ENCODE data around the gene BCOR. TPM values are rescaled to one million over a fixed set of nuclear protein-coding genes. Genes with fewer than 3 reads are reported as not detected.

BCOR gene
- total and polyA plus RNA-seq, 2 of the 13 experiments (the other 11 are each of a cell fraction or from before 2014, with no cell fraction given) = 14.3 to 15.2 TPM

DNA sequence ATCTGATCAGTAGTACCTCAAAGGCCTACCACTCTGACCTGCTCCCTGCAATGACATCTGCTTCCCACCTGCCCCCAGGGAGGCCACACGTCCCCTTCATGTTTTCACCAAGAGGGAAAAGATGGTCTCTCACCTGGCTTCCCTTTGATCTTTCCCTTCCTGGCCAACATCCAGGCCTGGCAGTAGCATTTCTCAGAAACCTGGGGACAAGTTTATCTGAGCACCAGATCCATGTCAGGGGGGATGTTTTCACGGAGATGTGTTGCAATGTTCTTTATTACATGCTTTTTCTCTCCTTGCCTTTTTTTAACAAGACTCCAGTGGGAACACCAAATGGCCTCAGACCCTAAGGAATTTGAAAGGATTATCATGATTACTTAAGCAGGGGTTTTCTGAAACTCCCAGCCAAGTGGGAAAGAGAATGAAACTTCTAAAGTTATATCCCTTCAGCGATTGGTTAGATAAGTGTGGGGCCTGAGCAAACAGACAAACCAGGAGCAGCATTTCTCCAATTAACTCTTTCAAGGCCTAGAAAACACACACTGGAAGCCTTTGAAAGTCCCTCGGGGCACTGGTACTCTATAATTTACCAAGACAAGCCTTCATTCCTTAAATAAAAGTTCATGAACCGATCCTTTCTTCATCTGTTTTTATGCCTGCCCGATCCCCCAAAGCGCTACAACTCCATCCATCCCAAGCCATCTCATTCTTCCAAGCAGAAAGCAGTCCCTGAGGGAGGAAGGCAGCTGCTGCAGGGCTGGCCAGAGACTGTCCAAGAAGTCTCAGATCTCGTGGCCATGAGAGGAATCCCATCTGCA, 94.1 kb downstream of the BCOR start (continued):
- TF ChIP-seq, protein P1, sequence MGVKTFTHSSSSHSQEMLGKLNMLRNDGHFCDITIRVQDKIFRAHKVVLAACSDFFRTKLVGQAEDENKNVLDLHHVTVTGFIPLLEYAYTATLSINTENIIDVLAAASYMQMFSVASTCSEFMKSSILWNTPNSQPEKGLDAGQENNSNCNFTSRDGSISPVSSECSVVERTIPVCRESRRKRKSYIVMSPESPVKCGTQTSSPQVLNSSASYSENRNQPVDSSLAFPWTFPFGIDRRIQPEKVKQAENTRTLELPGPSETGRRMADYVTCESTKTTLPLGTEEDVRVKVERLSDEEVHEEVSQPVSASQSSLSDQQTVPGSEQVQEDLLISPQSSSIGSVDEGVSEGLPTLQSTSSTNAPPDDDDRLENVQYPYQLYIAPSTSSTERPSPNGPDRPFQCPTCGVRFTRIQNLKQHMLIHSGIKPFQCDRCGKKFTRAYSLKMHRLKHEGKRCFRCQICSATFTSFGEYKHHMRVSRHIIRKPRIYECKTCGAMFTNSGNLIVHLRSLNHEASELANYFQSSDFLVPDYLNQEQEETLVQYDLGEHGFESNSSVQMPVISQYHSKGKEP (CRISPR knock-in tag; IDR thresholded peaks at IDR 0.05) = no peak
- TF ChIP-seq FOXP1 (IDR thresholded peaks at IDR 0.05) (no peak), FOXP1 (CRISPR knock-in tag; IDR thresholded peaks at IDR 0.05) (no peak), ZBTB21 (CRISPR knock-in tag; IDR thresholded peaks at IDR 0.05) (no peak), ZNF547 (CRISPR knock-in tag; IDR thresholded peaks at IDR 0.05) (no peak), ZFP1 (CRISPR knock-in tag; IDR thresholded peaks at IDR 0.05) (no peak), PHF20 (CRISPR knock-in tag; IDR thresholded peaks at IDR 0.05) (no peak), ZNF124 (CRISPR knock-in tag; IDR thresholded peaks at IDR 0.05) (no peak), RFXANK (CRISPR knock-in tag; IDR thresholded peaks at IDR 0.05) (no peak), ZNF274 (CRISPR knock-in tag; IDR thresholded peaks at IDR 0.05) (no peak), ZNF777 (CRISPR knock-in tag; IDR thresholded peaks at IDR 0.05) (no peak), REXO4 (CRISPR knock-in tag; IDR thresholded peaks at IDR 0.05; ENCODE audit: borderline replicate concordance) (no peak), HNRNPLL (IDR thresholded peaks at IDR 0.05; ENCODE audit: low read depth, low read length, poor library complexity, severe bottlenecking) (no peak), YEATS4 (CRISPR knock-in tag; IDR thresholded peaks at IDR 0.05; ENCODE audit: borderline replicate concordance) (no peak), CENPT (CRISPR knock-in tag; IDR thresholded peaks at IDR 0.05; ENCODE audit: low read depth) (no peak)
- TF ChIP-seq, protein P2, sequence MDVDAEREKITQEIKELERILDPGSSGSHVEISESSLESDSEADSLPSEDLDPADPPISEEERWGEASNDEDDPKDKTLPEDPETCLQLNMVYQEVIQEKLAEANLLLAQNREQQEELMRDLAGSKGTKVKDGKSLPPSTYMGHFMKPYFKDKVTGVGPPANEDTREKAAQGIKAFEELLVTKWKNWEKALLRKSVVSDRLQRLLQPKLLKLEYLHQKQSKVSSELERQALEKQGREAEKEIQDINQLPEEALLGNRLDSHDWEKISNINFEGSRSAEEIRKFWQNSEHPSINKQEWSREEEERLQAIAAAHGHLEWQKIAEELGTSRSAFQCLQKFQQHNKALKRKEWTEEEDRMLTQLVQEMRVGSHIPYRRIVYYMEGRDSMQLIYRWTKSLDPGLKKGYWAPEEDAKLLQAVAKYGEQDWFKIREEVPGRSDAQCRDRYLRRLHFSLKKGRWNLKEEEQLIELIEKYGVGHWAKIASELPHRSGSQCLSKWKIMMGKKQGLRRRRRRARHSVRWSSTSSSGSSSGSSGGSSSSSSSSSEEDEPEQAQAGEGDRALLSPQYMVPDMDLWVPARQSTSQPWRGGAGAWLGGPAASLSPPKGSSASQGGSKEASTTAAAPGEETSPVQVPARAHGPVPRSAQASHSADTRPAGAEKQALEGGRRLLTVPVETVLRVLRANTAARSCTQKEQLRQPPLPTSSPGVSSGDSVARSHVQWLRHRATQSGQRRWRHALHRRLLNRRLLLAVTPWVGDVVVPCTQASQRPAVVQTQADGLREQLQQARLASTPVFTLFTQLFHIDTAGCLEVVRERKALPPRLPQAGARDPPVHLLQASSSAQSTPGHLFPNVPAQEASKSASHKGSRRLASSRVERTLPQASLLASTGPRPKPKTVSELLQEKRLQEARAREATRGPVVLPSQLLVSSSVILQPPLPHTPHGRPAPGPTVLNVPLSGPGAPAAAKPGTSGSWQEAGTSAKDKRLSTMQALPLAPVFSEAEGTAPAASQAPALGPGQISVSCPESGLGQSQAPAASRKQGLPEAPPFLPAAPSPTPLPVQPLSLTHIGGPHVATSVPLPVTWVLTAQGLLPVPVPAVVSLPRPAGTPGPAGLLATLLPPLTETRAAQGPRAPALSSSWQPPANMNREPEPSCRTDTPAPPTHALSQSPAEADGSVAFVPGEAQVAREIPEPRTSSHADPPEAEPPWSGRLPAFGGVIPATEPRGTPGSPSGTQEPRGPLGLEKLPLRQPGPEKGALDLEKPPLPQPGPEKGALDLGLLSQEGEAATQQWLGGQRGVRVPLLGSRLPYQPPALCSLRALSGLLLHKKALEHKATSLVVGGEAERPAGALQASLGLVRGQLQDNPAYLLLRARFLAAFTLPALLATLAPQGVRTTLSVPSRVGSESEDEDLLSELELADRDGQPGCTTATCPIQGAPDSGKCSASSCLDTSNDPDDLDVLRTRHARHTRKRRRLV (CRISPR knock-in tag; IDR thresholded peaks at IDR 0.05) = no peak
- TF ChIP-seq, protein P3, sequence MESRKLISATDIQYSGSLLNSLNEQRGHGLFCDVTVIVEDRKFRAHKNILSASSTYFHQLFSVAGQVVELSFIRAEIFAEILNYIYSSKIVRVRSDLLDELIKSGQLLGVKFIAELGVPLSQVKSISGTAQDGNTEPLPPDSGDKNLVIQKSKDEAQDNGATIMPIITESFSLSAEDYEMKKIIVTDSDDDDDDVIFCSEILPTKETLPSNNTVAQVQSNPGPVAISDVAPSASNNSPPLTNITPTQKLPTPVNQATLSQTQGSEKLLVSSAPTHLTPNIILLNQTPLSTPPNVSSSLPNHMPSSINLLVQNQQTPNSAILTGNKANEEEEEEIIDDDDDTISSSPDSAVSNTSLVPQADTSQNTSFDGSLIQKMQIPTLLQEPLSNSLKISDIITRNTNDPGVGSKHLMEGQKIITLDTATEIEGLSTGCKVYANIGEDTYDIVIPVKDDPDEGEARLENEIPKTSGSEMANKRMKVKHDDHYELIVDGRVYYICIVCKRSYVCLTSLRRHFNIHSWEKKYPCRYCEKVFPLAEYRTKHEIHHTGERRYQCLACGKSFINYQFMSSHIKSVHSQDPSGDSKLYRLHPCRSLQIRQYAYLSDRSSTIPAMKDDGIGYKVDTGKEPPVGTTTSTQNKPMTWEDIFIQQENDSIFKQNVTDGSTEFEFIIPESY (CRISPR knock-in tag; IDR thresholded peaks at IDR 0.05) = 0 out of 2 replicates have a peak, but pooled peaks have one; percentile 16
- TF ChIP-seq, protein P4, sequence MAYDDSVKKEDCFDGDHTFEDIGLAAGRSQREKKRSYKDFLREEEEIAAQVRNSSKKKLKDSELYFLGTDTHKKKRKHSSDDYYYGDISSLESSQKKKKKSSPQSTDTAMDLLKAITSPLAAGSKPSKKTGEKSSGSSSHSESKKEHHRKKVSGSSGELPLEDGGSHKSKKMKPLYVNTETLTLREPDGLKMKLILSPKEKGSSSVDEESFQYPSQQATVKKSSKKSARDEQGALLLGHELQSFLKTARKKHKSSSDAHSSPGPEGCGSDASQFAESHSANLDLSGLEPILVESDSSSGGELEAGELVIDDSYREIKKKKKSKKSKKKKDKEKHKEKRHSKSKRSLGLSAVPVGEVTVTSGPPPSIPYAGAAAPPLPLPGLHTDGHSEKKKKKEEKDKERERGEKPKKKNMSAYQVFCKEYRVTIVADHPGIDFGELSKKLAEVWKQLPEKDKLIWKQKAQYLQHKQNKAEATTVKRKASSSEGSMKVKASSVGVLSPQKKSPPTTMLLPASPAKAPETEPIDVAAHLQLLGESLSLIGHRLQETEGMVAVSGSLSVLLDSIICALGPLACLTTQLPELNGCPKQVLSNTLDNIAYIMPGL (CRISPR knock-in tag; IDR thresholded peaks at IDR 0.05; ENCODE audit: borderline replicate concordance in 1 of 2, low read depth in 1 of 2) = no peak
- TF ChIP-seq, protein P5, sequence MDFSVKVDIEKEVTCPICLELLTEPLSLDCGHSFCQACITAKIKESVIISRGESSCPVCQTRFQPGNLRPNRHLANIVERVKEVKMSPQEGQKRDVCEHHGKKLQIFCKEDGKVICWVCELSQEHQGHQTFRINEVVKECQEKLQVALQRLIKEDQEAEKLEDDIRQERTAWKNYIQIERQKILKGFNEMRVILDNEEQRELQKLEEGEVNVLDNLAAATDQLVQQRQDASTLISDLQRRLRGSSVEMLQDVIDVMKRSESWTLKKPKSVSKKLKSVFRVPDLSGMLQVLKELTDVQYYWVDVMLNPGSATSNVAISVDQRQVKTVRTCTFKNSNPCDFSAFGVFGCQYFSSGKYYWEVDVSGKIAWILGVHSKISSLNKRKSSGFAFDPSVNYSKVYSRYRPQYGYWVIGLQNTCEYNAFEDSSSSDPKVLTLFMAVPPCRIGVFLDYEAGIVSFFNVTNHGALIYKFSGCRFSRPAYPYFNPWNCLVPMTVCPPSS (IDR thresholded peaks at IDR 0.05) = no peak
